WTC11 (cell line): ENCODE data around the gene ADAMTS8. TPM values are rescaled to one million over a fixed set of nuclear protein-coding genes. Genes with fewer than 3 reads are reported as not detected.

ENCODE experiments used
- ATAC-seq: fragments of 200-7000 bp; cut with Tn5 transposase; 2 replicates; pipeline ENCODE4 v1.10.0; 2021; ENCODE audit warnings: mild to moderate bottlenecking, moderate library complexity
- CTCF ChIA-PET: fragments of 300-600 bp; sonication (Branson Sonifier 250); formaldehyde crosslinking; loops from one replicate; lab custom pipeline; 2021; ENCODE audit warnings: antibody characterized with exemption; lab: Charles Lee
- POLR2A ChIA-PET: fragments of 350-600 bp; sonication (Branson Sonifier 250); formaldehyde crosslinking; loops from one replicate; lab custom pipeline; 2021; ENCODE audit warnings: antibody characterized with exemption; lab: Charles Lee
- DNase-seq: peaks from one replicate; pipeline ENCODE4 v3.0.0; 2021; ENCODE audit warnings: low spot score
- H3K27ac Mint-ChIP-seq: 2 replicates; pipeline ENCODE4 v1.8.0; 2021; ENCODE audit warnings: mixed read lengths
- H3K27me3 Mint-ChIP-seq: 2 replicates; pipeline ENCODE4 v1.8.0; 2021; ENCODE audit warnings: low read depth, mild to moderate bottlenecking, moderate library complexity, mixed read lengths
- H3K36me3 Mint-ChIP-seq: 2 replicates; pipeline ENCODE4 v1.8.0; 2021; ENCODE audit warnings: mixed read lengths
- H3K4me1 Mint-ChIP-seq: 2 replicates; pipeline ENCODE4 v1.8.0; 2022; ENCODE audit warnings: mixed read lengths
- H3K4me3 Mint-ChIP-seq: 2 replicates; pipeline ENCODE4 v1.8.0; 2021; ENCODE audit warnings: mild to moderate bottlenecking, moderate library complexity, mixed read lengths
- H3K9me3 Mint-ChIP-seq: 2 replicates; pipeline ENCODE4 v1.8.0; 2021; ENCODE audit warnings: mixed read lengths
- ATF1 ChIP-seq: sonication (generic); formaldehyde crosslinking; IDR thresholded peaks from 2 replicates; pipeline ENCODE4 v1.8.1; 2023; ENCODE audit warnings: mild to moderate bottlenecking, moderate library complexity, missing genetic modification reagents
- CREB1 ChIP-seq: sonication (generic); formaldehyde crosslinking; IDR thresholded peaks from 2 replicates; pipeline ENCODE4 v1.8.0; 2023; ENCODE audit warnings: mild to moderate bottlenecking, missing genetic modification reagents
- ELF4 ChIP-seq: sonication (generic); formaldehyde crosslinking; IDR thresholded peaks from 2 replicates; pipeline ENCODE4 v1.8.1; 2022; ENCODE audit warnings: low read depth, mild to moderate bottlenecking, moderate library complexity, missing genetic modification reagents
- FOXP1 ChIP-seq: sonication (generic); formaldehyde crosslinking; IDR thresholded peaks from 2 replicates; pipeline ENCODE4 v1.8.0; 2022; ENCODE audit warnings: missing genetic modification reagents, mild to moderate bottlenecking, moderate library complexity, borderline replicate concordance
- HMGA2 ChIP-seq: fragments of 250-450 bp; sonication (Bioruptor Pico); IDR thresholded peaks from 2 replicates; pipeline ENCODE4 v1.4.0; 2021; ENCODE audit warnings: mild to moderate bottlenecking, moderate library complexity
- NFE2L1 ChIP-seq: sonication (generic); formaldehyde crosslinking; IDR thresholded peaks from 2 replicates; pipeline ENCODE4 v1.8.1; 2023; ENCODE audit warnings: missing genetic modification reagents
- NR1H2 ChIP-seq: sonication (generic); formaldehyde crosslinking; IDR thresholded peaks from 2 replicates; pipeline ENCODE4 v1.9.0; 2021; ENCODE audit warnings: mild to moderate bottlenecking, moderate library complexity, missing genetic modification reagents
- OVOL2 ChIP-seq: fragments of 250-450 bp; sonication (Bioruptor Pico); IDR thresholded peaks from 2 replicates; pipeline ENCODE4 v1.9.0; 2021; ENCODE audit warnings: mild to moderate bottlenecking, borderline replicate concordance
- SMAD3 ChIP-seq: sonication (generic); formaldehyde crosslinking; IDR thresholded peaks from 2 replicates; pipeline ENCODE4 v1.8.0; 2022; ENCODE audit warnings: missing genetic modification reagents, mild to moderate bottlenecking, borderline replicate concordance
- TEAD4 ChIP-seq: sonication (generic); formaldehyde crosslinking; IDR thresholded peaks from 2 replicates; pipeline ENCODE4 v1.8.0; 2022; ENCODE audit warnings: mild to moderate bottlenecking, missing genetic modification reagents
- ZNF317 ChIP-seq: sonication (generic); formaldehyde crosslinking; IDR thresholded peaks from 2 replicates; pipeline ENCODE4 v1.8.1; 2023; ENCODE audit warnings: low read depth, mild to moderate bottlenecking, moderate library complexity, missing genetic modification reagents, borderline replicate concordance
- total RNA-seq: library from RNA; stranded (reverse); gene quantifications from 3 replicates; pipeline ENCODE4 v1.2.3, GENCODE V29; 2021
- TF ChIP-seq, protein P1 (sequence below): fragments of 250-450 bp; sonication (Bioruptor Pico); IDR thresholded peaks from 2 replicates; pipeline ENCODE4 v1.8.0; 2021; ENCODE audit warnings: mild to moderate bottlenecking
- TF ChIP-seq, protein P2 (sequence below): fragments of 250-450 bp; sonication (Bioruptor Pico); IDR thresholded peaks from 2 replicates; pipeline ENCODE4 v2.1.2; 2022; ENCODE audit warnings: mild to moderate bottlenecking, moderate library complexity
- TF ChIP-seq, protein P3 (sequence below): sonication (generic); formaldehyde crosslinking; IDR thresholded peaks from 2 replicates; pipeline ENCODE4 v1.8.1; 2022; ENCODE audit warnings: low read depth, missing genetic modification reagents, borderline replicate concordance
- TF ChIP-seq, protein P4 (sequence below): fragments of 250-450 bp; sonication (Bioruptor Pico); IDR thresholded peaks from 2 replicates; pipeline ENCODE4 v1.9.0; 2021; ENCODE audit warnings: mild to moderate bottlenecking
- TF ChIP-seq, protein P5 (sequence below): sonication (generic); formaldehyde crosslinking; conservative IDR thresholded peaks from 2 replicates; pipeline ENCODE4 v1.8.1; 2023; ENCODE audit warnings: mild to moderate bottlenecking, low read depth, missing genetic modification reagents, moderate library complexity
- TF ChIP-seq, protein P6 (sequence below): sonication (generic); formaldehyde crosslinking; IDR thresholded peaks from 2 replicates; pipeline ENCODE4 v1.8.1; 2022; ENCODE audit warnings: mild to moderate bottlenecking, missing genetic modification reagents, moderate library complexity, borderline replicate concordance
- TF ChIP-seq, protein P7 (sequence below): sonication (generic); formaldehyde crosslinking; IDR thresholded peaks from 2 replicates; pipeline ENCODE4 v1.8.0; 2022; ENCODE audit warnings: mild to moderate bottlenecking, missing genetic modification reagents
- TF ChIP-seq, protein P8 (sequence below): sonication (generic); formaldehyde crosslinking; IDR thresholded peaks from 2 replicates; pipeline ENCODE4 v1.8.1; 2023; ENCODE audit warnings: mild to moderate bottlenecking, missing genetic modification reagents

Gene ADAMTS8
- total RNA-seq, 1 experiment from 2014 or later: 9.9 TPM

DNA sequence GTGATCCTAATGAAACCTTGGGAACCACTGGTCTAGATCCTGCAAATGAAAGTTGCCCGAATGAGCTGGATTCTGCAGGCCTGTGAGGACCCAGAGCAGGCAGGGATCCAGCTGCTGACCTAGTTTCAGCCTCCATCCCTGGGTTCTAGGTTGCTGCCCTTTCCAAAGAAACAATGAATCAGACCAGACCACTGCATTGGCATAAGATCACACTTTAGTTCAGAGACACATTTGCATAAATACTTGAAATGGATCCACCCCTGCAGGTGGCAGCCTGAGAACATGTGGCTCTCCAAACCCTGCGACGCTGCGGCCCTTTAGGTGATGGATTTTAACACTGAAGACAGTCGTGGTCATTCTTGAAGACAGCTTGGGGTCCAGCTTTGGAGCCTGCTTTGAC, 23.7 kb downstream of the ADAMTS8 start:
- no peak; the same call in 1 of the 2 replicates for ATAC-seq
- POLR2A ChIA-PET: no interaction called here
- H3K27me3 Mint-ChIP-seq: peaks cover 8% of the 10 kb centered on the region
- DNase-seq: no peak
- no peaks in the 10 kb centered on the region for H3K9me3 Mint-ChIP-seq
- peak overlapping the region; percentile 82 for H3K27ac Mint-ChIP-seq
- no peak overlapping the region for H3K4me3 Mint-ChIP-seq
- H3K4me1 Mint-ChIP-seq: peaks cover 80% of the 10 kb centered on the region
- H3K36me3 Mint-ChIP-seq: peaks cover 9% of the 10 kb centered on the region
- CTCF ChIA-PET: interaction anchor here (0.5 to 2.0 kb wide), 4 partner anchors 9 to 34 kb away, joined by 3 to 6 read pairs (median 6); partner anchors contain the start of gene ADAMTS8
- TF ChIP-seq, protein P1, sequence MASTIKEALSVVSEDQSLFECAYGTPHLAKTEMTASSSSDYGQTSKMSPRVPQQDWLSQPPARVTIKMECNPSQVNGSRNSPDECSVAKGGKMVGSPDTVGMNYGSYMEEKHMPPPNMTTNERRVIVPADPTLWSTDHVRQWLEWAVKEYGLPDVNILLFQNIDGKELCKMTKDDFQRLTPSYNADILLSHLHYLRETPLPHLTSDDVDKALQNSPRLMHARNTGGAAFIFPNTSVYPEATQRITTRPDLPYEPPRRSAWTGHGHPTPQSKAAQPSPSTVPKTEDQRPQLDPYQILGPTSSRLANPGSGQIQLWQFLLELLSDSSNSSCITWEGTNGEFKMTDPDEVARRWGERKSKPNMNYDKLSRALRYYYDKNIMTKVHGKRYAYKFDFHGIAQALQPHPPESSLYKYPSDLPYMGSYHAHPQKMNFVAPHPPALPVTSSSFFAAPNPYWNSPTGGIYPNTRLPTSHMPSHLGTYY (CRISPR knock-in tag): no peak
- TF ChIP-seq NR1H2 (CRISPR knock-in tag) (no peak), CREB1 (CRISPR knock-in tag) (no peak), ATF1 (CRISPR knock-in tag) (no peak), TEAD4 (CRISPR knock-in tag) (no peak), OVOL2 (CRISPR knock-in tag) (no peak), SMAD3 (CRISPR knock-in tag) (peak; percentile 71; the same call in 1 of the 2 replicates), ZNF317 (CRISPR knock-in tag) (no peak), NFE2L1 (CRISPR knock-in tag) (no peak), FOXP1 (no peak), HMGA2 (CRISPR knock-in tag) (no peak), ELF4 (CRISPR knock-in tag) (no peak)
- TF ChIP-seq, protein P2, sequence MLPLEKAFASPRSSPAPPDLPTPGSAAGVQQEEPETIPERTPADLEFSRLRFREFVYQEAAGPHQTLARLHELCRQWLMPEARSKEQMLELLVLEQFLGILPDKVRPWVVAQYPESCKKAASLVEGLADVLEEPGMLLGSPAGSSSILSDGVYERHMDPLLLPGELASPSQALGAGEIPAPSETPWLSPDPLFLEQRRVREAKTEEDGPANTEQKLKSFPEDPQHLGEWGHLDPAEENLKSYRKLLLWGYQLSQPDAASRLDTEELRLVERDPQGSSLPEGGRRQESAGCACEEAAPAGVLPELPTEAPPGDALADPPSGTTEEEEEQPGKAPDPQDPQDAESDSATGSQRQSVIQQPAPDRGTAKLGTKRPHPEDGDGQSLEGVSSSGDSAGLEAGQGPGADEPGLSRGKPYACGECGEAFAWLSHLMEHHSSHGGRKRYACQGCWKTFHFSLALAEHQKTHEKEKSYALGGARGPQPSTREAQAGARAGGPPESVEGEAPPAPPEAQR (CRISPR knock-in tag): no peak
- TF ChIP-seq, protein P3, sequence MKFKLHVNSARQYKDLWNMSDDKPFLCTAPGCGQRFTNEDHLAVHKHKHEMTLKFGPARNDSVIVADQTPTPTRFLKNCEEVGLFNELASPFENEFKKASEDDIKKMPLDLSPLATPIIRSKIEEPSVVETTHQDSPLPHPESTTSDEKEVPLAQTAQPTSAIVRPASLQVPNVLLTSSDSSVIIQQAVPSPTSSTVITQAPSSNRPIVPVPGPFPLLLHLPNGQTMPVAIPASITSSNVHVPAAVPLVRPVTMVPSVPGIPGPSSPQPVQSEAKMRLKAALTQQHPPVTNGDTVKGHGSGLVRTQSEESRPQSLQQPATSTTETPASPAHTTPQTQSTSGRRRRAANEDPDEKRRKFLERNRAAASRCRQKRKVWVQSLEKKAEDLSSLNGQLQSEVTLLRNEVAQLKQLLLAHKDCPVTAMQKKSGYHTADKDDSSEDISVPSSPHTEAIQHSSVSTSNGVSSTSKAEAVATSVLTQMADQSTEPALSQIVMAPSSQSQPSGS (CRISPR knock-in tag): no peak
- TF ChIP-seq, protein P4, sequence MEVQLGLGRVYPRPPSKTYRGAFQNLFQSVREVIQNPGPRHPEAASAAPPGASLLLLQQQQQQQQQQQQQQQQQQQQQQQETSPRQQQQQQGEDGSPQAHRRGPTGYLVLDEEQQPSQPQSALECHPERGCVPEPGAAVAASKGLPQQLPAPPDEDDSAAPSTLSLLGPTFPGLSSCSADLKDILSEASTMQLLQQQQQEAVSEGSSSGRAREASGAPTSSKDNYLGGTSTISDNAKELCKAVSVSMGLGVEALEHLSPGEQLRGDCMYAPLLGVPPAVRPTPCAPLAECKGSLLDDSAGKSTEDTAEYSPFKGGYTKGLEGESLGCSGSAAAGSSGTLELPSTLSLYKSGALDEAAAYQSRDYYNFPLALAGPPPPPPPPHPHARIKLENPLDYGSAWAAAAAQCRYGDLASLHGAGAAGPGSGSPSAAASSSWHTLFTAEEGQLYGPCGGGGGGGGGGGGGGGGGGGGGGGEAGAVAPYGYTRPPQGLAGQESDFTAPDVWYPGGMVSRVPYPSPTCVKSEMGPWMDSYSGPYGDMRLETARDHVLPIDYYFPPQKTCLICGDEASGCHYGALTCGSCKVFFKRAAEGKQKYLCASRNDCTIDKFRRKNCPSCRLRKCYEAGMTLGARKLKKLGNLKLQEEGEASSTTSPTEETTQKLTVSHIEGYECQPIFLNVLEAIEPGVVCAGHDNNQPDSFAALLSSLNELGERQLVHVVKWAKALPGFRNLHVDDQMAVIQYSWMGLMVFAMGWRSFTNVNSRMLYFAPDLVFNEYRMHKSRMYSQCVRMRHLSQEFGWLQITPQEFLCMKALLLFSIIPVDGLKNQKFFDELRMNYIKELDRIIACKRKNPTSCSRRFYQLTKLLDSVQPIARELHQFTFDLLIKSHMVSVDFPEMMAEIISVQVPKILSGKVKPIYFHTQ (CRISPR knock-in tag): no peak
- TF ChIP-seq, protein P5, sequence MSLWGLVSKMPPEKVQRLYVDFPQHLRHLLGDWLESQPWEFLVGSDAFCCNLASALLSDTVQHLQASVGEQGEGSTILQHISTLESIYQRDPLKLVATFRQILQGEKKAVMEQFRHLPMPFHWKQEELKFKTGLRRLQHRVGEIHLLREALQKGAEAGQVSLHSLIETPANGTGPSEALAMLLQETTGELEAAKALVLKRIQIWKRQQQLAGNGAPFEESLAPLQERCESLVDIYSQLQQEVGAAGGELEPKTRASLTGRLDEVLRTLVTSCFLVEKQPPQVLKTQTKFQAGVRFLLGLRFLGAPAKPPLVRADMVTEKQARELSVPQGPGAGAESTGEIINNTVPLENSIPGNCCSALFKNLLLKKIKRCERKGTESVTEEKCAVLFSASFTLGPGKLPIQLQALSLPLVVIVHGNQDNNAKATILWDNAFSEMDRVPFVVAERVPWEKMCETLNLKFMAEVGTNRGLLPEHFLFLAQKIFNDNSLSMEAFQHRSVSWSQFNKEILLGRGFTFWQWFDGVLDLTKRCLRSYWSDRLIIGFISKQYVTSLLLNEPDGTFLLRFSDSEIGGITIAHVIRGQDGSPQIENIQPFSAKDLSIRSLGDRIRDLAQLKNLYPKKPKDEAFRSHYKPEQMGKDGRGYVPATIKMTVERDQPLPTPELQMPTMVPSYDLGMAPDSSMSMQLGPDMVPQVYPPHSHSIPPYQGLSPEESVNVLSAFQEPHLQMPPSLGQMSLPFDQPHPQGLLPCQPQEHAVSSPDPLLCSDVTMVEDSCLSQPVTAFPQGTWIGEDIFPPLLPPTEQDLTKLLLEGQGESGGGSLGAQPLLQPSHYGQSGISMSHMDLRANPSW: no peak
- TF ChIP-seq, protein P6, sequence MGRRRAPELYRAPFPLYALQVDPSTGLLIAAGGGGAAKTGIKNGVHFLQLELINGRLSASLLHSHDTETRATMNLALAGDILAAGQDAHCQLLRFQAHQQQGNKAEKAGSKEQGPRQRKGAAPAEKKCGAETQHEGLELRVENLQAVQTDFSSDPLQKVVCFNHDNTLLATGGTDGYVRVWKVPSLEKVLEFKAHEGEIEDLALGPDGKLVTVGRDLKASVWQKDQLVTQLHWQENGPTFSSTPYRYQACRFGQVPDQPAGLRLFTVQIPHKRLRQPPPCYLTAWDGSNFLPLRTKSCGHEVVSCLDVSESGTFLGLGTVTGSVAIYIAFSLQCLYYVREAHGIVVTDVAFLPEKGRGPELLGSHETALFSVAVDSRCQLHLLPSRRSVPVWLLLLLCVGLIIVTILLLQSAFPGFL (CRISPR knock-in tag): no peak
- TF ChIP-seq, protein P7, sequence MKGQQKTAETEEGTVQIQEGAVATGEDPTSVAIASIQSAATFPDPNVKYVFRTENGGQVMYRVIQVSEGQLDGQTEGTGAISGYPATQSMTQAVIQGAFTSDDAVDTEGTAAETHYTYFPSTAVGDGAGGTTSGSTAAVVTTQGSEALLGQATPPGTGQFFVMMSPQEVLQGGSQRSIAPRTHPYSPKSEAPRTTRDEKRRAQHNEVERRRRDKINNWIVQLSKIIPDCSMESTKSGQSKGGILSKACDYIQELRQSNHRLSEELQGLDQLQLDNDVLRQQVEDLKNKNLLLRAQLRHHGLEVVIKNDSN (CRISPR knock-in tag): peak; percentile 35; the same call in 1 of the 2 replicates
- TF ChIP-seq, protein P8, sequence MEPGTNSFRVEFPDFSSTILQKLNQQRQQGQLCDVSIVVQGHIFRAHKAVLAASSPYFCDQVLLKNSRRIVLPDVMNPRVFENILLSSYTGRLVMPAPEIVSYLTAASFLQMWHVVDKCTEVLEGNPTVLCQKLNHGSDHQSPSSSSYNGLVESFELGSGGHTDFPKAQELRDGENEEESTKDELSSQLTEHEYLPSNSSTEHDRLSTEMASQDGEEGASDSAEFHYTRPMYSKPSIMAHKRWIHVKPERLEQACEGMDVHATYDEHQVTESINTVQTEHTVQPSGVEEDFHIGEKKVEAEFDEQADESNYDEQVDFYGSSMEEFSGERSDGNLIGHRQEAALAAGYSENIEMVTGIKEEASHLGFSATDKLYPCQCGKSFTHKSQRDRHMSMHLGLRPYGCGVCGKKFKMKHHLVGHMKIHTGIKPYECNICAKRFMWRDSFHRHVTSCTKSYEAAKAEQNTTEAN (CRISPR knock-in tag): no peak
